Measurements from ENCODE around the gene CHMP1B. TPM values are rescaled to one million over a fixed set of nuclear protein-coding genes. Genes with fewer than 3 reads are reported as not detected.

Gene CHMP1B
- total RNA-seq, 1 donor, result 63.7 TPM

DNA sequence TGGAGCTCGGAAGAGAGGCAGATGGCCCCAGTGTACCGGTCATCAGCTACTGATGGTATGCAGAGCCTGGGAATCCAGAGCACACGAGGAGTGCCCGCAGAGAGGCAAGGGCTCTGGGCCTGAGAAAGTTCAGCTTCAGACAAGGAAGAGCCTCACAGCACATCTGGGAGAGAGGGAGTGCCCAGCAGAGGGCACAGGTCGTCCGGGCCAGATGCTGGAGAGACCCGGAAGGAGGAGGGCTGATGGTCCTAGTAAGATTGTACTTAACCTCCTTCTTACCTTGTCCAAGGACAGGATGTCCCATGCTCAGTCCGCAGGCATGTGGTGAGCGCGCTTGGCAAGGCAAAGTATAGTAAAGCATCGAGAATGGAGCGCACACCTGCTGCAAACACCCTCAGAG lies 24.4 kb upstream of the CHMP1B start:
- Histone ChIP-seq H3K4me1 (ENCODE audit: insufficient read depth, low read length) (no peaks in the 10 kb centered on the region), H3K79me2 (ENCODE audit: insufficient read depth, low read length) (no peaks in the 10 kb centered on the region), H4K20me1 (ENCODE audit: insufficient read depth, low read length) (no peaks in the 10 kb centered on the region), H2AFZ (ENCODE audit: low read length) (no peak overlapping the region), H3K4me2 (ENCODE audit: insufficient read depth, low read length) (no peak overlapping the region), H3K4me3 (ENCODE audit: insufficient read depth, low read length) (no peak overlapping the region), H3K27ac (ENCODE audit: low read depth, low read length) (no peak overlapping the region), H3K9me3 (ENCODE audit: low read depth, low read length) (no peaks in the 10 kb centered on the region), H3K36me3 (ENCODE audit: insufficient read depth, low read length) (no peaks in the 10 kb centered on the region), H3K27me3 (ENCODE audit: insufficient read depth, low read length) (no peaks in the 10 kb centered on the region)
- no peak for DNase-seq (ENCODE audit: insufficient read length, low spot score, missing footprints)
- TF ChIP-seq, protein P1, sequence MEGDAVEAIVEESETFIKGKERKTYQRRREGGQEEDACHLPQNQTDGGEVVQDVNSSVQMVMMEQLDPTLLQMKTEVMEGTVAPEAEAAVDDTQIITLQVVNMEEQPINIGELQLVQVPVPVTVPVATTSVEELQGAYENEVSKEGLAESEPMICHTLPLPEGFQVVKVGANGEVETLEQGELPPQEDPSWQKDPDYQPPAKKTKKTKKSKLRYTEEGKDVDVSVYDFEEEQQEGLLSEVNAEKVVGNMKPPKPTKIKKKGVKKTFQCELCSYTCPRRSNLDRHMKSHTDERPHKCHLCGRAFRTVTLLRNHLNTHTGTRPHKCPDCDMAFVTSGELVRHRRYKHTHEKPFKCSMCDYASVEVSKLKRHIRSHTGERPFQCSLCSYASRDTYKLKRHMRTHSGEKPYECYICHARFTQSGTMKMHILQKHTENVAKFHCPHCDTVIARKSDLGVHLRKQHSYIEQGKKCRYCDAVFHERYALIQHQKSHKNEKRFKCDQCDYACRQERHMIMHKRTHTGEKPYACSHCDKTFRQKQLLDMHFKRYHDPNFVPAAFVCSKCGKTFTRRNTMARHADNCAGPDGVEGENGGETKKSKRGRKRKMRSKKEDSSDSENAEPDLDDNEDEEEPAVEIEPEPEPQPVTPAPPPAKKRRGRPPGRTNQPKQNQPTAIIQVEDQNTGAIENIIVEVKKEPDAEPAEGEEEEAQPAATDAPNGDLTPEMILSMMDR (IDR thresholded peaks at IDR 0.05; ENCODE audit: extremely low read depth, low read depth, low read length), result no peak

DNA sequence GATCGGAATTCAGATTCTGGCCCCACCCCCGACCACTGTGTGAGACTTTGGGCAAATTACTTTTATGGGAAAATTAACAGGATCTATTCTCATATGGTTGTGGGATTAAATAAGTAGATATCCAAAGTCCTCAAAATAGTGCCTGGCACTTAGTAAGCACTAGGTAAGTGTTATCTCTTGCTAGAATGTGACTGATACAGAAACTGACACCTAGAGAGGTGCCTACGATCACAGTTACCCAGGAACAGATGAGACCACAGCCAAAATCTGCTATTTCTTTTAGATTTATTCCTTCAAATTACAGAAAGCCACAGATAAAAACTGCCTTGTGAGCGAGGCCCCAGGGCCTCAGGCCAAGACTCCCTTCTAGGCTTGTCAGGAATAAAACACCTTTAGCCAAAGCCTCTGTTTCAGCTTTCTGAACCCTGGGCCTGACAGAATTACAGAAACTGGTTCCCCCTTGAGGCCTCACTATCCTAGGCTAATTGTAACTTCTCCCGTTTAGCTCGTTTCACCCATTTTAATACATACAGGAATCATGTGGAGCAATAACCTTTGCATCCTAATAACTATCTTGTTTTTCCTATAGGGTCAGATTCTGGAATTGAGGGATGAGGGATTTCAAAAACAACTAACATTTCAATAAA lies 22.3 kb upstream of the CHMP1B start:
- H2AFZ ChIP-seq (ENCODE audit: low read length), result no peak overlapping the region
- H3K4me2 ChIP-seq (ENCODE audit: insufficient read depth, low read length), result no peak overlapping the region
- H3K36me3 ChIP-seq (ENCODE audit: insufficient read depth, low read length), result no peaks in the 10 kb centered on the region
- no peak overlapping the region for H3K4me3 ChIP-seq (ENCODE audit: insufficient read depth, low read length)
- DNase-seq (ENCODE audit: insufficient read length, low spot score, missing footprints), result no peak
- H3K27ac ChIP-seq (ENCODE audit: low read depth, low read length), result no peak overlapping the region
- TF ChIP-seq, protein P1 (IDR thresholded peaks at IDR 0.05; ENCODE audit: extremely low read depth, low read depth, low read length), result no peak
- H3K4me1 ChIP-seq (ENCODE audit: insufficient read depth, low read length), result no peaks in the 10 kb centered on the region
- no peaks in the 10 kb centered on the region for H3K27me3 ChIP-seq (ENCODE audit: insufficient read depth, low read length)
- no peaks in the 10 kb centered on the region for H4K20me1 ChIP-seq (ENCODE audit: insufficient read depth, low read length)
- no peaks in the 10 kb centered on the region for H3K79me2 ChIP-seq (ENCODE audit: insufficient read depth, low read length)
- no peaks in the 10 kb centered on the region for H3K9me3 ChIP-seq (ENCODE audit: low read depth, low read length)

DNA sequence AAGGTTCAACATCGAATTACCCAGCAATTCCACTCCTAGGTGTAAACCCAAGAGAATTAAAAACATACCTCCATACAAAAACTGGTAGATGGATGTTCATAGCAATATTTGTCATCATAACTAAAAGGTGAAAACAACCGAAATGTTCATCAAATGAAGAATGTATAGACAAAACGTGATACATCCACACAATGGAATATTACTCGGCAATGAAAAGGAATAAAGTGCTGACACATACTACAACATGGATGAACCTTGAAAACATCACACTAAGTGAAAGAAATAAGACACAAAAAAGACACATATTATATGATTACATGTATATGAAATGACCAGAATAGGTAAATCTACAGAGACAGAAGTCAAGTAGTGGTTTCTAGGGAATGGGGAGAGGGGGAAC lies 20.6 kb upstream of the CHMP1B start:
- Histone ChIP-seq H3K4me1 (ENCODE audit: insufficient read depth, low read length) (no peaks in the 10 kb centered on the region), H3K9me3 (ENCODE audit: low read depth, low read length) (no peaks in the 10 kb centered on the region), H3K4me3 (ENCODE audit: insufficient read depth, low read length) (no peak overlapping the region), H3K27ac (ENCODE audit: low read depth, low read length) (no peak overlapping the region), H3K4me2 (ENCODE audit: insufficient read depth, low read length) (no peak overlapping the region), H3K36me3 (ENCODE audit: insufficient read depth, low read length) (no peaks in the 10 kb centered on the region), H3K79me2 (ENCODE audit: insufficient read depth, low read length) (no peaks in the 10 kb centered on the region), H2AFZ (ENCODE audit: low read length) (no peak overlapping the region), H3K27me3 (ENCODE audit: insufficient read depth, low read length) (no peaks in the 10 kb centered on the region), H4K20me1 (ENCODE audit: insufficient read depth, low read length) (no peaks in the 10 kb centered on the region)
- TF ChIP-seq, protein P1 (IDR thresholded peaks at IDR 0.05; ENCODE audit: extremely low read depth, low read depth, low read length), result no peak
- no peak for DNase-seq (ENCODE audit: insufficient read length, low spot score, missing footprints)

DNA sequence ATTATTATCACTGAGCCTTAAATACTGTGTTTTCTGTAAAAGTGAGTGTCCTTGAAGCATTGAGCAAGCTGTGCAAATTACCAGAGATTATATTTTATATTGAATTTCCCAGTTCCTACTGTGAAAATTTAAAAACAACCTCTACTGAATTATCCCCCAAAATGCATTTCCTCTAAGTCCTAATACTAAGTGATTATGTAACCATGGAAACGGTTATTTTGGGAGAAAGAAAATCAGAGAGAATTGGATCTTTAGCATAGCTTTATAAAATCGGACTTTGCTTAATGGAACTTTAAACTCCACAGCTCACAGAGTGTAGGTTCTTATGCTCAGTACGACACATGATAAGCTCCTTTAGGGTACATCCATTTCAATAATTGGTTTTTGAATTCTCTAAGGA lies 19.3 kb upstream of the CHMP1B start:
- no peaks in the 10 kb centered on the region for H4K20me1 ChIP-seq (ENCODE audit: insufficient read depth, low read length)
- H3K27me3 ChIP-seq (ENCODE audit: insufficient read depth, low read length), result no peaks in the 10 kb centered on the region
- H3K4me3 ChIP-seq (ENCODE audit: insufficient read depth, low read length), result no peak overlapping the region
- no peaks in the 10 kb centered on the region for H3K4me1 ChIP-seq (ENCODE audit: insufficient read depth, low read length)
- H3K9me3 ChIP-seq (ENCODE audit: low read depth, low read length), result no peaks in the 10 kb centered on the region
- no peaks in the 10 kb centered on the region for H3K79me2 ChIP-seq (ENCODE audit: insufficient read depth, low read length)
- no peak overlapping the region for H2AFZ ChIP-seq (ENCODE audit: low read length)
- TF ChIP-seq, protein P1 (IDR thresholded peaks at IDR 0.05; ENCODE audit: extremely low read depth, low read depth, low read length), result no peak
- no peaks in the 10 kb centered on the region for H3K36me3 ChIP-seq (ENCODE audit: insufficient read depth, low read length)
- no peak overlapping the region for H3K27ac ChIP-seq (ENCODE audit: low read depth, low read length)
- DNase-seq (ENCODE audit: insufficient read length, low spot score, missing footprints), result no peak
- H3K4me2 ChIP-seq (ENCODE audit: insufficient read depth, low read length), result no peak overlapping the region
